ENCODE results near the gene CHAC1.

DNA sequence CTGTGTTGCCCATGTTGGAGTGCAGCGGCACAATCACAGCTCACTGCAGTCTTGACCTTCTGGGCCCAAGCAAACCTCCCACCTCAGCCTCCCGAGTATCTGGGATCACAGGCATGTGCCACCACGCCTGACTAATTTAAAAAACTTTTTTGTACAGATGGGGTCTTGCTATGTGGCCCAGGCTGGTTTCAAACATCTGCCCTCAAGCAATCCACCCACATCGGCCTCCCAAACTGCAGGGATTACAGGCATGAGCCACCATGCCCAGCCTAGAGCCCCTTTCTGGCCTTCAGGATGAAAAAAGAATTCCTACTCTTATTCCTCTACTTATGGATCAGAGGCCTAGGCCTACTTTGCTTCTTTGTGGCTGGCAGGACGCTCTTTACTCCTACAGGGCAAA is 39.6 kb downstream of the CHAC1 start:
- TF ChIP-seq, protein P1, sequence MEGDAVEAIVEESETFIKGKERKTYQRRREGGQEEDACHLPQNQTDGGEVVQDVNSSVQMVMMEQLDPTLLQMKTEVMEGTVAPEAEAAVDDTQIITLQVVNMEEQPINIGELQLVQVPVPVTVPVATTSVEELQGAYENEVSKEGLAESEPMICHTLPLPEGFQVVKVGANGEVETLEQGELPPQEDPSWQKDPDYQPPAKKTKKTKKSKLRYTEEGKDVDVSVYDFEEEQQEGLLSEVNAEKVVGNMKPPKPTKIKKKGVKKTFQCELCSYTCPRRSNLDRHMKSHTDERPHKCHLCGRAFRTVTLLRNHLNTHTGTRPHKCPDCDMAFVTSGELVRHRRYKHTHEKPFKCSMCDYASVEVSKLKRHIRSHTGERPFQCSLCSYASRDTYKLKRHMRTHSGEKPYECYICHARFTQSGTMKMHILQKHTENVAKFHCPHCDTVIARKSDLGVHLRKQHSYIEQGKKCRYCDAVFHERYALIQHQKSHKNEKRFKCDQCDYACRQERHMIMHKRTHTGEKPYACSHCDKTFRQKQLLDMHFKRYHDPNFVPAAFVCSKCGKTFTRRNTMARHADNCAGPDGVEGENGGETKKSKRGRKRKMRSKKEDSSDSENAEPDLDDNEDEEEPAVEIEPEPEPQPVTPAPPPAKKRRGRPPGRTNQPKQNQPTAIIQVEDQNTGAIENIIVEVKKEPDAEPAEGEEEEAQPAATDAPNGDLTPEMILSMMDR (IDR thresholded peaks at IDR 0.05 in 8 of 11, conservative IDR thresholded peaks at IDR 0.05 in 3 of 11), result no peak
- TF ChIP-seq POLR2AphosphoS5 (IDR thresholded peaks at IDR 0.05) (no peak), POLR2A (IDR thresholded peaks at IDR 0.05) (no peak)
